ENCODE results near the gene TFAP2E.

DNA sequence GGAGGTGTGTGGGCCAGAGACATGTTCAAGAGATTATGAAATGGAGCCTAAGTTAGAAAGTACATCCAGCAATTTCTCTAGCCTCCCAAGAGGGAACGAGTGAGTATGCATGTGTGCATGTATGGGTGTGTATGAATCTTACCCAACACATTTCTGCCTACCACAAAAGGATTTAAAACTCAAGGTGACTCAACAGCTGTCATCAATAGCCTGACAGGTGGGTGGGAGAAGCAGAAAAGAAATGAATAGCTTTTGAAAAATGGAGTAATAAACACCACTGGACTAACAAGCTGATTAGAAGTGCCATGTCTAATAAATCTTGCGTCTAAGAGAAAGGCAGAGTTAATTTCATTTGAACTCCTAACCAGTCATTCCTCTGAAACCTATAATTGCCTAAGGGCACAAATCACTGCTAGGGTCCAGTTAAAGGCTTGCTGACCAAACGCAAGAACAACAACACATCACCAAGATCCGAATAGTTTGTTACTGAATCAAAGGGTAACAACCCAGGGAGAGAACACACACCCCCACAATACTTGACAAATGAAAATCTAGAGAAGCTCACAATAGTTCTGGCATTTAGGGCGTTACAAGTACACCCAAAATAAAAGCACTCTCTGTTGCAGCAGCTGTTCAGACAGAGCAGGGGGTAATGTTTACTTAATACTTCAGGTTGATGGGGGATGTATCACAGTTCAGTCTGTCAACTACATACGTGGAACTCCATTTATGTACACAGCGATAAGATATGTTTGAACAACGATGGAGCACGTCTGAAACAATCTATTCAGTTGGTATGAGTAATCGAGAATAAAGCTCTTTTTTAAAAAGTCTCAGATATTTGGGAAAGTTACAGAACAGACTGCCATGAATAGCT, 17.3 kb upstream of the TFAP2E start:
- TF ChIP-seq CTCF (IDR thresholded peaks at IDR 0.05 in 4 of 5, conservative IDR thresholded peaks at IDR 0.05 in 1 of 5) (no peak), POLR2A (IDR thresholded peaks at IDR 0.05) (no peak)

Measured in gastrocnemius medialis (tissue), 4 donors.